Small intestine (tissue), 7 donors: ENCODE measurements around the gene PRM1. TPM values are rescaled to one million over a fixed set of nuclear protein-coding genes. Genes with fewer than 3 reads are reported as not detected.

ENCODE experiments used
- DNase-seq, 2 donors: peaks; one replicate each; pipeline versions ENCODE4 v3.0.0 to v3.0.0-alpha.2; 2013
- FAIRE-seq: peaks from 2 replicates; lab custom pipeline; 2012; peaks lifted over from hg19 to GRCh38; lab: Jason Lieb, UNC
- H3K27ac ChIP-seq, 3 donors: one replicate each; pipeline ENCODE4 v1.5.1; 2013; ENCODE audit warnings: low read length in 2 of 3, mild to moderate bottlenecking in 2 of 3, control low read depth in 1 of 3, inconsistent platforms in 1 of 3, low read depth in 1 of 3, moderate library complexity in 1 of 3
- H3K27me3 ChIP-seq, 3 donors: one replicate each; pipeline ENCODE4 v1.6.1; 2013; ENCODE audit warnings: low read length in 3 of 3, inconsistent platforms in 1 of 3; ENCODE audit not compliant: control insufficient read depth in 3 of 3, insufficient read depth in 3 of 3
- H3K36me3 ChIP-seq, 3 donors: one replicate each; pipeline ENCODE4 v1.6.1; 2013; ENCODE audit warnings: low read length in 3 of 3, inconsistent platforms in 1 of 3, low read depth in 1 of 3, mild to moderate bottlenecking in 1 of 3, moderate library complexity in 1 of 3; ENCODE audit not compliant: control insufficient read depth in 3 of 3, insufficient read depth in 2 of 3
- H3K4me1 ChIP-seq, 3 donors: one replicate each; pipeline ENCODE4 v1.6.1; 2013; ENCODE audit warnings: low read length in 2 of 3, inconsistent platforms in 1 of 3, low read depth in 1 of 3, mild to moderate bottlenecking in 1 of 3, moderate library complexity in 1 of 3; ENCODE audit not compliant: control insufficient read depth in 3 of 3, insufficient read depth in 2 of 3
- H3K4me3 ChIP-seq, 3 donors: one replicate each; pipeline ENCODE4 v1.5.1; 2013; ENCODE audit warnings: low read length in 3 of 3, control low read depth in 1 of 3, inconsistent platforms in 1 of 3, low read depth in 1 of 3, mild to moderate bottlenecking in 1 of 3, moderate library complexity in 1 of 3
- H3K9me3 ChIP-seq, 2 donors: one replicate each; pipeline ENCODE4 v1.6.1; 2013; ENCODE audit warnings: low read depth in 1 of 2, low read length in 1 of 2; ENCODE audit not compliant: control insufficient read depth in 2 of 2, insufficient read depth in 1 of 2
- WGBS, 3 donors: extraction: QIAGEN DNeasy Blood & Tissue Kit; methylation state at CpG; one replicate each; pipeline ENCODE4 v1.1.7; 2013; 5-methylcytosine and 5-hydroxymethylcytosine counted together
- polyA plus RNA-seq, 4 donors: library from polyadenylated mRNA; stranded (reverse) in 3 of 4; unstranded in 1 of 4; fragments of 200-250 nt in 3 of 4; fragments of 120-200 nt in 1 of 4; gene quantifications; one replicate each; pipeline versions ENCODE4 v1.2.1 to v1.2.3, GENCODE V29; 2013
- donor health status: healthy with polysubstance abuse.
- donor health status: control.
- donor health status: control.
- donor health status: Bipolar disorder and iron deficiency.
- donor health status: healthy.

The PRM1 gene
- polyA plus RNA-seq, 4 donors, result not detected

- peaks cover 0 to 11% (median 0%) of the 10 kb centered on the region in 3 donors for H3K27me3 ChIP-seq
- H3K27ac ChIP-seq, result peak overlapping the region; percentile 28 to 90 (median 80)
- peaks cover 0 to 9% (median 2%) of the 10 kb centered on the region in 3 donors for H3K36me3 ChIP-seq
- peak; percentile 47 to 83 for DNase-seq
- H3K4me3 ChIP-seq, result peak overlapping the region; percentile 49 to 93 (median 91)
- no peak for FAIRE-seq
- 0 to 1% (median 1%) methylated on average over 62 to 105 of the region's 105 CpGs for WGBS, 3 donors
- no peaks in the 10 kb centered on the region for H3K9me3 ChIP-seq
- peaks cover 0 to 10% (median 2%) of the 10 kb centered on the region in 3 donors for H3K4me1 ChIP-seq
Measured at GRCh38 chr16:11254913-11255736, 26.0 kb downstream of the PRM1 start.

DNA sequence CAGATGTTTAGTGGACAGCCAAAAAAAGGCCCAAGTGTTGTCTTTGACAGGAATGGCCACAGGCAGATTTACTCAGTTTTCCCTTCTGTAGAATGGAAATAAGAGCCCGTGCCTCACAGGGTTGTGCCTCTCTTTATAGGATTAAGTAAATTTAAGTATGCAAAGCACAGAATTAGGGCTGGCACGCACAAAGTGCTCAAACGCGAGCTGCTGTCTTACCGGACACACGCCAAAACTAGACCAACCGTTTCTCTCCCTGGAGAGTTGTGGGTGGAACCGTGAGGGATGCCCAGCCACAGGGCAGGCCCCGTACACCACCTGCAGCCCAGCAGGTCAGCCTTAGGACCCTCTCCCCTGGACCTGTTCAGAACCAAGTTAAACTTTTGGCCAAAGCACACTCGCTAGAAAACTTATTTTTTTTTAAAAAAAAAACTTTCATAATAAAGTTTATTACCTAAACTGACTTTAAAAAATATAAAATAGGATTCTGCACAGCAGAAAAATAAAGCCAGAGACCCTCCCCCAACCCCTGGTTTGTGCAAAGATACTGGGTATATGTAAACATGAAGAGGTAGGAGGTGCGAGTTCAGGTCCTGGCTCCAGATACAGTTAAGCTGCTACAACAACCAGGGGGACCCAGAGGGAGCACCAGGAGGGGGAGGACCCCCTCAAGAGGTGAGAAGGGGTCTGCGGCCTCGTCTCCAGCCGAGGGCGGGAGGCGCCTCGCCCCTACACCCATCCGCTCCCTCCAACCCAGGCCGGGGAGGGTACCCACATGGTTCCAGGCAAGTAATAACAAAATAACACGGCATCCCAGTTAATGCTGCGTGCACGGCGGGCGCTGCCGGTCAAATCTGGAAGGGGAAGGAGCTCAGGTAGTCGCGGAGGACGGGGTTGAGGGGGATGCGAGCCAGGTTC lies 26.9 kb downstream of the PRM1 start:
- Histone ChIP-seq H3K4me3 (peak overlapping the region; percentile 49 to 93 (median 91)), H3K27ac (peak overlapping the region in 2 of 3 donors; percentile 80 to 90), H3K9me3 (no peaks in the 10 kb centered on the region), H3K4me1 (peaks cover 0 to 10% (median 2%) of the 10 kb centered on the region in 3 donors), H3K27me3 (peaks cover 0 to 11% (median 0%) of the 10 kb centered on the region in 3 donors), H3K36me3 (peaks cover 0 to 9% (median 2%) of the 10 kb centered on the region in 3 donors)
- DNase-seq (no peak), FAIRE-seq (no peak)
- WGBS, 3 donors, result 36 to 61% (median 47%) methylated on average over 24 to 29 of the region's 29 CpGs

- Histone ChIP-seq H3K4me3 (peak overlapping the region in 2 of 3 donors; percentile 46 to 91), H3K9me3 (no peaks in the 10 kb centered on the region), H3K27me3 (peaks cover 0 to 11% (median 0%) of the 10 kb centered on the region in 3 donors), H3K27ac (peak overlapping the region in 2 of 3 donors; percentile 24 to 65), H3K36me3 (peaks cover 0 to 9% (median 2%) of the 10 kb centered on the region in 3 donors), H3K4me1 (peaks cover 0 to 10% (median 2%) of the 10 kb centered on the region in 3 donors)
- 65 to 83% (median 68%) methylated on average over 5 of the region's 5 CpGs for WGBS, 3 donors
- FAIRE-seq, result no peak
- DNase-seq, result no peak
Measured at GRCh38 chr16:11253009-11253994, 27.8 kb downstream of the PRM1 start.

GRCh38 chr16:11252482-11252931 lies 28.6 kb downstream of the PRM1 start:
- H3K27ac ChIP-seq, result peak overlapping the region in 2 of 3 donors; percentile 8 to 42
- DNase-seq (no peak), FAIRE-seq (no peak)
- H3K27me3 ChIP-seq, result peaks cover 0 to 11% (median 0%) of the 10 kb centered on the region in 3 donors
- 65 to 90% (median 83%) methylated on average over 8 of the region's 8 CpGs for WGBS, 3 donors
- H3K4me3 ChIP-seq, result peak overlapping the region in 1 of 3 donors; percentile 12
- H3K9me3 ChIP-seq, result no peaks in the 10 kb centered on the region
- H3K4me1 ChIP-seq, result peaks cover 0 to 8% (median 2%) of the 10 kb centered on the region in 3 donors
- peaks cover 0 to 9% (median 2%) of the 10 kb centered on the region in 3 donors for H3K36me3 ChIP-seq

- peaks cover 0 to 11% (median 0%) of the 10 kb centered on the region in 3 donors for H3K27me3 ChIP-seq
- H3K36me3 ChIP-seq, result peaks cover 0 to 9% (median 2%) of the 10 kb centered on the region in 3 donors
- no peaks in the 10 kb centered on the region for H3K9me3 ChIP-seq
- peaks cover 0 to 1% (median 0%) of the 10 kb centered on the region in 3 donors for H3K4me1 ChIP-seq
- WGBS, 3 donors, result 72 to 77% (median 74%) methylated on average over 18 of the region's 18 CpGs
- no peak overlapping the region for H3K4me3 ChIP-seq
- FAIRE-seq, result no peak
- H3K27ac ChIP-seq, result peak overlapping the region in 1 of 3 donors; percentile 72
- DNase-seq, result peak in 1 of 2 donors; percentile 39
Measured at GRCh38 chr16:11251525-11252481, 29.3 kb downstream of the PRM1 start.

DNA sequence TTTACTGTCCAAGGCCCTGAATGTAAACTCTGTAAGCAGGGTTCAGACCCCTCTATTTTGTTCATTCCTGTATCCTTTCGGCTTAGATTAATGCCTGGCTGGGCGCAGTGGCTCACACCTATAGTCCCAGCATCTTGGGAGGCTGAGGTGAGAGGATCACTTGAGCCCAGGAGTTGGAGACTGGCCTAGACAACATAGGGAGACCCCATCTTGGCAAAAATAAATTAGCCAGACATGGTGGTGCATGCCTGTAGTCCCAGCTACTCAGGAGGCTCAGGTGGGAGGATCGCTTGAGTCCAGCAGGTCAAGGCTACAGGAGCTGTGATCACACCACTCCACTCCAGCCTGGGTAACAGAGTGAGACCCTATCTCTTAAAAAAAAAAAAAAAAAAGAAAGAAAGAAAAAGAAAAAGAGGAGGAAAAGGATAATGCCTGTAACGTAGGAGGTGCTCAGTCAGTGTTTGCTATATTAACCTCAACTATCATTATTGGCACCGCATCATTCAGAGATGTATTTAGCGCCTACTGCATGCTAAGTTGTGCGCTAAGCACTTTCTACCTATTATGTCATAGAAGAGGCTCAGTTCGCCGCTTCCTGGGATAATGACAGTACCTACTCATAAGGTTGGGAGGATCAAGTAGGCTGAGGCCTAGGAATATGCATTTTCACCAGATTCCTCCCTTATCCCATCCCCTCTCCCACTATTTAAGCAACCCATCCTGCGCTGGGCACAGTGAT lies 30.2 kb downstream of the PRM1 start:
- Histone ChIP-seq H3K36me3 (peaks cover 0 to 9% (median 2%) of the 10 kb centered on the region in 3 donors), H3K27ac (no peak overlapping the region), H3K4me1 (no peaks in the 10 kb centered on the region), H3K9me3 (no peaks in the 10 kb centered on the region), H3K4me3 (no peak overlapping the region), H3K27me3 (peaks cover 0 to 11% (median 0%) of the 10 kb centered on the region in 3 donors)
- no peak for DNase-seq
- no peak for FAIRE-seq
- 94 to 95% (median 94%) methylated on average over 10 of the region's 10 CpGs for WGBS, 3 donors
